ENCODE results near the gene GDPD5.

The GDPD5 gene

DNA sequence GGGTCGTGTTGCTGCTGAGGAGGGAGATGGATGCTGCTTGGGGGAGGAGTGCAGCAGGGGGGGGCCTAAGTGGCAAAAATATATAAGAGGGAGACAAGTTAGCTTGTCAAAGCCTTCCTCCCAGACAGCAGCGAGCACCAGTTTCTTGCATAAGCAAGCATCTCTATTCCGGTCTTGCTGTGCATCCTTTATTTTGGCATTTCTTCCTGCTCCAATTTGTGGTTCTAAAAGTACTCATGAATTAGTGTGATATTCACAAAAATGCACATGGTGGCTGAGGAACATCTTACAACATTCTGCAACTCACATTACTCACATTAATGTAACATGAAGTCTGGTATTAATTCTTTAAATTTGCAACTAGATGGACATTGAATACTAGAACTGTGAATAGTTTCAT lies 32.1 kb downstream of the GDPD5 start:
- no peak overlapping the region for H3K4me3 ChIP-seq (ENCODE audit: control insufficient read depth, low read depth, low read length)
- TF ChIP-seq, protein P1, sequence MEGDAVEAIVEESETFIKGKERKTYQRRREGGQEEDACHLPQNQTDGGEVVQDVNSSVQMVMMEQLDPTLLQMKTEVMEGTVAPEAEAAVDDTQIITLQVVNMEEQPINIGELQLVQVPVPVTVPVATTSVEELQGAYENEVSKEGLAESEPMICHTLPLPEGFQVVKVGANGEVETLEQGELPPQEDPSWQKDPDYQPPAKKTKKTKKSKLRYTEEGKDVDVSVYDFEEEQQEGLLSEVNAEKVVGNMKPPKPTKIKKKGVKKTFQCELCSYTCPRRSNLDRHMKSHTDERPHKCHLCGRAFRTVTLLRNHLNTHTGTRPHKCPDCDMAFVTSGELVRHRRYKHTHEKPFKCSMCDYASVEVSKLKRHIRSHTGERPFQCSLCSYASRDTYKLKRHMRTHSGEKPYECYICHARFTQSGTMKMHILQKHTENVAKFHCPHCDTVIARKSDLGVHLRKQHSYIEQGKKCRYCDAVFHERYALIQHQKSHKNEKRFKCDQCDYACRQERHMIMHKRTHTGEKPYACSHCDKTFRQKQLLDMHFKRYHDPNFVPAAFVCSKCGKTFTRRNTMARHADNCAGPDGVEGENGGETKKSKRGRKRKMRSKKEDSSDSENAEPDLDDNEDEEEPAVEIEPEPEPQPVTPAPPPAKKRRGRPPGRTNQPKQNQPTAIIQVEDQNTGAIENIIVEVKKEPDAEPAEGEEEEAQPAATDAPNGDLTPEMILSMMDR (IDR thresholded peaks at IDR 0.05; ENCODE audit: control insufficient read depth, insufficient read depth, low read depth, low read length, missing control alignments), result no peak
- DNase-seq (ENCODE audit: low read depth), result no peak

DNA sequence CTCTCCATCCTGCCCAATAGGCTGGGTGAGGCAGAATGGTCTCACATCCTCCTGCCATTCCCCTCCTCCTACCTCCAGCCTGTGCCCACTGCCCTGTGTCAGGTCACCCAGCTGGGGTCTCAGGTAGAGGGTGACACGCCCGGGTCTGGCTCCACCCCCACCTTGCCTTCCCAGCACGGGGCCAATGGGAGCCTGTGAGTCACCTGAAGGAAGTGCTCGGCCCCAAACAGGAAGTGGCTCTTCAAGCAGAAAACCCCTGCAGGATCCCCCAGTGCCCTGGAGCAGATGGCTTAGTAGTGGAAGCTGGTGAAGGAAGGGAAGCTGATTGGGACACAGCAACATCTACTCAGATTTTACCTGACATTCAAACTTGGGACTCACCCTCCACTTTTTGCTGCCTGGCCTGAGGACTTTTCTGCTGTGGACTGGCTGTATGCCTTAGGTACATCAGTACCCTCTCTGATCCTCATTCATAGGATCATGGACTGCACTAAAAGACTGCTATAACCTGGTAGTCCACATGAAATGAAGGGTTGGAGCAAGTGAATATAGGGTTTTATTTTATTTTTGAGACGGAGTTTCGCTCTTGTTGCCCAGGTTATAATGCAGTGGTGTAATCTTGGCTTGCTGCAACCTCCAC lies 33.4 kb downstream of the GDPD5 start:
- H3K4me3 ChIP-seq (ENCODE audit: control insufficient read depth, low read depth, low read length), result no peak overlapping the region
- TF ChIP-seq, protein P1 (IDR thresholded peaks at IDR 0.05; ENCODE audit: control insufficient read depth, insufficient read depth, low read depth, low read length, missing control alignments), result no peak
- no peak for DNase-seq (ENCODE audit: low read depth)

DNA sequence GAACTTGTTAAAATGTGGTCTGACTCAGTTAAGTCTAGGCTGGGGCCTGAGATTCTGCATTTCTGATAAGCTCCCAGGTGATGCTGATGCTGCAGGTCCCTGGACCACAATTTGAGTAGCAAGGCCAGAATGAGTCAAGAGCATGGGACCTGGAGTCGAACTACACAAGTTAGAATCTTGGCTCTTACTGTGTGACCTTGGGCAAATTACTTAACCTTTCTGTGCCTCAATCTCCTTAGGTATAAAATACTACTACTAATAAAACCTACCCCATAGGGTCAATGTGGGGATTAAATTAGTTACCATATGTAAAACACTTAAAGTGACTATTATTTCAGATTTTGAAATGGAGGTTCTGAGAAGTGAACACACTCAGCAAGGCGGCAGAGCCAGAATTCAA lies 34.3 kb downstream of the GDPD5 start:
- no peak for DNase-seq (ENCODE audit: low read depth)
- TF ChIP-seq, protein P1 (IDR thresholded peaks at IDR 0.05; ENCODE audit: control insufficient read depth, insufficient read depth, low read depth, low read length, missing control alignments), result no peak
- no peak overlapping the region for H3K4me3 ChIP-seq (ENCODE audit: control insufficient read depth, low read depth, low read length)

DNA sequence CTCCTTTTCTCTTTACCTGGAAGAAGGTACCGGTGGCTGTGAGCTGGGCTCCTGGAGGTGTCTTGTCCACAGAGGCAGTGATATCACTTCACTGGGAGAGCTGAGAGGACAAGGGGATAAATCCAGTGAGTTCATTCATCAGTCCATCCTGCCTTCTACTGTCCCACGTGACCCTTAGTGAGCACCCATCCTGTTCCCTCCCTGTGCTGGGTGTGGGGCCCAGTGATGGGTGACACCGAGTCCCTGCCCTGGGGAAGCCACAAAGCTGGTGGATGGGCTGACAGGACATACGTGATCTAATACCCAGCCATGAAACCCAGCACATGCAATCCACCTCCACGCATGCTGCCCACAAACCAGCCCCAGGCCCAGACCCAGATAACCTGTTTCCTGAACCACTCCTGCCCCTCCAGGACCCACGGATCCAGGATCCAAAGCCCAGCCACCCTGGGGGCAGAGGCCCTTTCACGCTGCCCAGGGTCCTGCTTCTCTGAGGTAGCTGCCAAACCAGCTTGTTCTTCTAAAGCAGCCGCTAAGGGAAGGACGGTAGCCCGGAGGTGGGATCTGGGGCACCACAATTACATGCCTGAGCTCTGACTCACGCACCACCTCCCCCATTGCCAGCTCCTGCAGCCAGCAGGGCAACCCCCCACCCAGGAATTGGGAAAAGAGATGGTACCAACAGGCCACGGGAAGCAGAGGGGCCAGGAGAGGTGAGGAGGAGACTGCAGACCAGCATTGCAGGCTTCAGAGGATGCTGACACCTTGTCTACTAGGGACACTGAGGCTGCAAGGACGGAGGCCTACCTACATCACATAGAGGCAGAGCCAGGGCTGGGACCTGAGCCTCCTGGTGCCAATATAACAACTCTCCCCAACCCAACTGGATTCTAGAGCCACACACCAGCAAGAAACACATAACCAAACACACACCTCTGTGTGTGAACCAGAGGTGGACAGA lies 35.2 kb downstream of the GDPD5 start:
- H3K4me3 ChIP-seq (ENCODE audit: control insufficient read depth, low read depth, low read length), result no peak overlapping the region
- no peak for DNase-seq (ENCODE audit: low read depth)
- TF ChIP-seq, protein P1 (IDR thresholded peaks at IDR 0.05; ENCODE audit: control insufficient read depth, insufficient read depth, low read depth, low read length, missing control alignments), result no peak

DNA sequence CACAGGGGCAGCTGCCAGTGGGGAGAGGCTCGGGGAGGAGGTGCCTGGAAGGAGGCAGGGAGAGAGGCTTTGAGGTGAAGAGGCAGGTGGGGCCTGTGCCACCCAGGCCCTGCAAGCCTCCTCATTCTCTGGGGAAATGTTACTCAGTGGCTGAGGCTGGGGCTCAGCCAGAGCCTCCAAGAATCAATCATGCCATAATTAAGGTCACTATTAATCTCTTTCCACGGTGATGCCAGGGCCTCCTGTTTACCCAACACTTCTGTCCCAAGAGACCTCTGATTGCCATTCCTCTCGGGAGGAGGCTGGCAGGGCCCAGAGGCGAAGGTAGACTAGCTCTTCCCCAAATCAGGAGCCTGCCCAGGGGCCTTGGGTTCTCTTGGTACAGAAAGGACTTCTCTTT lies 38.4 kb downstream of the GDPD5 start:
- H3K4me3 ChIP-seq (ENCODE audit: control insufficient read depth, low read depth, low read length), result no peak overlapping the region
- TF ChIP-seq, protein P1 (IDR thresholded peaks at IDR 0.05; ENCODE audit: control insufficient read depth, insufficient read depth, low read depth, low read length, missing control alignments), result no peak
- no peak for DNase-seq (ENCODE audit: low read depth)

DNA sequence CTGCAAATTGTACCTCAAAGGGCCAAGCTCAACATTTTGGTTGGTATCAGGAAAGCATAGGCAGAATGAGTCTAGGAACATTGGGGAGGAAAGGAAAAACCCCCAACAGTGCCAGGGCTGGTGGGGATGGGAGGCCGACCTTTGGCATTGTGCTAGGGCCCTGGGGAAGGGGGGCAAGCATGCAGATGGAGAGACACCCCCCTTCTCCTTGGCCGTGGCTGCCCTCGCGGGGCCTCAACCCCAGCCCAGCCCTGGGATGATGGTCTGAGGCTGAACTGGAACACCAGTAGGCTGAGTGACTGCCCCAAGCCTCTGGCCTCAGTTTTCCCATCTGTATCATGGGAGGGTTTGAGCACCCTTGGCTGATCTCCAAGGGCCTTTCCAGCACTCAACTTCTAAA lies 40.0 kb downstream of the GDPD5 start:
- DNase-seq (ENCODE audit: low read depth), result no peak
- TF ChIP-seq, protein P1 (IDR thresholded peaks at IDR 0.05; ENCODE audit: control insufficient read depth, insufficient read depth, low read depth, low read length, missing control alignments), result no peak
- no peak overlapping the region for H3K4me3 ChIP-seq (ENCODE audit: control insufficient read depth, low read depth, low read length)

Data from AG09309 (cell line).